Eye (tissue), 1 donor: ENCODE results near the gene NR3C2.
"Not testable (repeated sequence)": the region's sequence is repeated elsewhere in the genome, so short reads cannot be mapped to it uniquely, and the experiment has no call there.

ENCODE experiments used
- DNase-seq: peaks from one replicate; pipeline ENCODE4 v3.0.0-alpha.2; 2015

NR3C2 gene

GRCh38 chr4:148364525-148364924 is 77.7 kb downstream of the NR3C2 start:
- no peak for DNase-seq

GRCh38 chr4:148359769-148360168 is 82.4 kb downstream of the NR3C2 start:
- no peak for DNase-seq

- DNase-seq = no peak
These were observed 86.6 kb downstream of the NR3C2 start for GRCh38 chr4:148355442-148356123.

- DNase-seq = no peak
These were observed 88.0 kb downstream of the NR3C2 start for GRCh38 chr4:148354186-148354585.

GRCh38 chr4:148353571-148353970 is 88.6 kb downstream of the NR3C2 start:
- DNase-seq = no peak

GRCh38 chr4:148349153-148349552 is 93.1 kb downstream of the NR3C2 start:
- DNase-seq = no peak

- DNase-seq = no peak
These were observed 95.6 kb downstream of the NR3C2 start for GRCh38 chr4:148346657-148347056.

- no peak for DNase-seq
These were observed 96.7 kb downstream of the NR3C2 start for GRCh38 chr4:148345509-148345908.

GRCh38 chr4:148344941-148345340 is 97.3 kb downstream of the NR3C2 start:
- DNase-seq = peak; percentile 43

- DNase-seq = no peak
These were observed 97.9 kb downstream of the NR3C2 start for GRCh38 chr4:148344352-148344751.

GRCh38 chr4:148341980-148342800 is 100.0 kb downstream of the NR3C2 start:
- peak; percentile 22 for DNase-seq

GRCh38 chr4:148335133-148335532 is 107.1 kb downstream of the NR3C2 start:
- no peak for DNase-seq

GRCh38 chr4:148333265-148333664 is 108.9 kb downstream of the NR3C2 start:
- DNase-seq = no peak

- DNase-seq = no peak
These were observed 109.7 kb downstream of the NR3C2 start for GRCh38 chr4:148332486-148332885.

- DNase-seq = no peak
These were observed 111.5 kb downstream of the NR3C2 start for GRCh38 chr4:148330724-148331123.

GRCh38 chr4:148330161-148330560 is 112.1 kb downstream of the NR3C2 start:
- DNase-seq = no peak

- no peak for DNase-seq
These were observed 112.5 kb downstream of the NR3C2 start for GRCh38 chr4:148329751-148330150.

- no peak for DNase-seq
These were observed 114.5 kb downstream of the NR3C2 start for GRCh38 chr4:148327683-148328082.

GRCh38 chr4:148323316-148323715 is 118.9 kb downstream of the NR3C2 start:
- not testable (repeated sequence) for DNase-seq

GRCh38 chr4:148315049-148315448 is 127.2 kb downstream of the NR3C2 start:
- DNase-seq = no peak

- peak; percentile 12 for DNase-seq
These were observed 129.2 kb downstream of the NR3C2 start for GRCh38 chr4:148312956-148313490.

- DNase-seq = no peak
These were observed 130.7 kb downstream of the NR3C2 start for GRCh38 chr4:148311526-148311925.

- no peak for DNase-seq
These were observed 131.5 kb downstream of the NR3C2 start for GRCh38 chr4:148310756-148311155.

GRCh38 chr4:148305751-148306150 is 136.5 kb downstream of the NR3C2 start:
- DNase-seq = no peak
